A204.1 (cell line): ENCODE results near the gene SETBP1.
"Not testable (repeated sequence)": the region's sequence is repeated elsewhere in the genome, so short reads cannot be mapped to it uniquely, and the experiment has no call there.

ENCODE experiments used
- FAIRE-seq: peaks from 2 replicates; lab custom pipeline; 2012; peaks lifted over from hg19 to GRCh38; lab: Jason Lieb, UNC

Gene SETBP1

GRCh38 chr18:44792456-44793061 is 111.9 kb downstream of the SETBP1 start:
- FAIRE-seq, result no peak

- FAIRE-seq, result no peak
Measured at GRCh38 chr18:44793194-44793593, 112.5 kb downstream of the SETBP1 start.

- no peak for FAIRE-seq
Measured at GRCh38 chr18:44793685-44794084, 113.0 kb downstream of the SETBP1 start.

- FAIRE-seq, result no peak
Measured at GRCh38 chr18:44795241-44795640, 114.6 kb downstream of the SETBP1 start.

- FAIRE-seq, result no peak
Measured at GRCh38 chr18:44796429-44797428, 116.0 kb downstream of the SETBP1 start.

- FAIRE-seq, result no peak
Measured at GRCh38 chr18:44798433-44799048, 117.9 kb downstream of the SETBP1 start.

- no peak for FAIRE-seq
Measured at GRCh38 chr18:44799382-44799906, 118.8 kb downstream of the SETBP1 start.

GRCh38 chr18:44799907-44800421 is 119.3 kb downstream of the SETBP1 start:
- no peak for FAIRE-seq

- FAIRE-seq, result not testable (repeated sequence)
Measured at GRCh38 chr18:44800766-44801165, 120.1 kb downstream of the SETBP1 start.

- no peak for FAIRE-seq
Measured at GRCh38 chr18:44801781-44802180, 121.1 kb downstream of the SETBP1 start.

- no peak for FAIRE-seq
Measured at GRCh38 chr18:44802508-44802907, 121.8 kb downstream of the SETBP1 start.

- no peak for FAIRE-seq
Measured at GRCh38 chr18:44803019-44803650, 122.4 kb downstream of the SETBP1 start.

GRCh38 chr18:44804033-44804432 is 123.3 kb downstream of the SETBP1 start:
- FAIRE-seq, result no peak

GRCh38 chr18:44805176-44805575 is 124.5 kb downstream of the SETBP1 start:
- no peak for FAIRE-seq

GRCh38 chr18:44805643-44806042 is 125.0 kb downstream of the SETBP1 start:
- FAIRE-seq, result no peak

GRCh38 chr18:44807766-44808165 is 127.1 kb downstream of the SETBP1 start:
- FAIRE-seq, result no peak

- no peak for FAIRE-seq
Measured at GRCh38 chr18:44811572-44812125, 131.0 kb downstream of the SETBP1 start.

GRCh38 chr18:44812426-44812825 is 131.7 kb downstream of the SETBP1 start:
- no peak for FAIRE-seq

GRCh38 chr18:44813586-44813985 is 132.9 kb downstream of the SETBP1 start:
- FAIRE-seq, result no peak

GRCh38 chr18:44815108-44815507 is 134.4 kb downstream of the SETBP1 start:
- no peak for FAIRE-seq

GRCh38 chr18:44816050-44816449 is 135.4 kb downstream of the SETBP1 start:
- FAIRE-seq, result no peak

GRCh38 chr18:44816477-44816876 is 135.8 kb downstream of the SETBP1 start:
- FAIRE-seq, result no peak
